Gastrocnemius medialis (tissue), 4 donors: ENCODE results near the gene LRRK1. TPM values are rescaled to one million over a fixed set of nuclear protein-coding genes. Genes with fewer than 3 reads are reported as not detected.

Source experiments
- ATAC-seq, 2 donors: fragments of 150-250 bp; one replicate each; pipeline ENCODE4 v1.9.1; 2016
- DNase-seq, 2 donors: peaks; one replicate each; pipeline ENCODE4 v3.0.0-alpha.2; 2019
- H3K27ac ChIP-seq, 4 donors: fragments of 200-600 bp; sonication (generic); 1 replicate in 1 of 4; 2 replicates in 3 of 4; pipeline ENCODE4 v1.5.1; 2016 to 2018; ENCODE audit warnings: mild to moderate bottlenecking in 2 of 4, moderate library complexity in 1 of 4
- H3K27me3 ChIP-seq, 3 donors: fragments of 200-600 bp; sonication (generic) in 2 of 3; 1 replicate in 1 of 3; 2 replicates in 2 of 3; pipeline versions ENCODE4 v1.5.1 to v1.6.0; 2016 to 2019; ENCODE audit warnings: mild to moderate bottlenecking in 1 of 3, moderate library complexity in 1 of 3
- H3K36me3 ChIP-seq, 2 donors: fragments of 200-600 bp; sonication (generic) in 1 of 2; one replicate each; pipeline ENCODE4 v1.5.1; 2017 to 2018
- H3K4me1 ChIP-seq, 2 donors: fragments of 200-600 bp; sonication (generic) in 1 of 2; one replicate each; pipeline ENCODE4 v1.5.1; 2016 to 2017; ENCODE audit warnings: mild to moderate bottlenecking in 2 of 2
- H3K4me3 ChIP-seq, 4 donors: fragments of 200-600 bp; sonication (generic) in 3 of 4; 1 replicate in 1 of 4; 2 replicates in 3 of 4; pipeline ENCODE4 v1.5.1; 2016 to 2019; ENCODE audit warnings: mild to moderate bottlenecking in 2 of 4
- H3K9me3 ChIP-seq, 3 donors: fragments of 200-600 bp; sonication (generic) in 2 of 3; 1 replicate in 1 of 3; 2 replicates in 2 of 3; pipeline ENCODE4 v1.5.1; 2016 to 2019
- POLR2A ChIP-seq, 2 donors: fragments of 450-650 bp; IDR thresholded peaks; one replicate each; pipeline ENCODE4 v1.6.1; 2017; ENCODE audit warnings: antibody characterized with exemption in 2 of 2, mild to moderate bottlenecking in 2 of 2, moderate library complexity in 2 of 2
- in situ Hi-C, 4 donors: fragments of 200-750 bp; cut with MboI; loops; one replicate each; pipeline versions ENCODE4 v1.15.0 to v1.8.0; 2017; ENCODE audit warnings: low sequenced_read_pairs in 4 of 4
- intact Hi-C: fragments of 100-400 bp; cut with DNase I; formaldehyde crosslinking; loops from one replicate; pipeline ENCODE4 v1.15.1; 2023; ENCODE audit warnings: low total_unique reads
- total RNA-seq, 4 donors: library from RNA; depleted of rRNA; stranded (reverse); fragments of >200 nt; gene quantifications; one replicate each; pipeline versions ENCODE4 v1.1.0 to v1.2.3, GENCODE V29; 2016
- TF ChIP-seq, protein P1 (sequence below), 5 experiments: fragments of 450-650 bp in 3 of 5; fragments of 200-600 bp in 2 of 5; sonication (generic) in 2 of 5; IDR thresholded peaks in 4 of 5; conservative IDR thresholded peaks in 1 of 5; 1 replicate in 4 of 5; 2 replicates in 1 of 5; pipeline ENCODE4 v1.5.1; 2016 to 2019; ENCODE audit warnings: antibody characterized with exemption in 5 of 5, mild to moderate bottlenecking in 3 of 5, moderate library complexity in 3 of 5

The LRRK1 gene
- total RNA-seq, 4 donors from 2014 or later: 0.87 to 5.6 (median 1.7) TPM

DNA sequence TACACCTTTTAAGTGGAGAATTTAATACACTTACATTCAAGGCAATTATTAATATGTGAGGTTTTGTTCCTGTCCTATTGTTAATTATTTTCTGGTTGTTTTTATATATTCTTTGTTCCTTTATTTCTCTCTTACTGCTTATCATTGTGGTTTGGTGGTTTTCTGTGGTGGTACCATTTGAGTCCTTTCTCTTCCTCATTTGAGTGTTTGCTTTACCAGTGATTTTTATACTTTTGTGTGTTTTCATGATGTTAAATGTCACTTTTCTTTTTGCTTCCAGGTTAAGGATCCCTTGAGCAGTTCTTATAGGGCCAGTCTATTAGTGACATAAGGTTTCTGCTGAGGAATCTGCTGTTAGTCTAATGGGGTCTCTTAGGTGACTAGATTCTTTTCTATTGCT, 116.5 kb downstream of the LRRK1 start:
- Histone ChIP-seq H3K4me3 (no peak overlapping the region), H3K9me3 (no peaks in the 10 kb centered on the region), H3K27ac (no peak overlapping the region), H3K36me3 (no peaks in the 10 kb centered on the region), H3K27me3 (no peaks in the 10 kb centered on the region), H3K4me1 (no peaks in the 10 kb centered on the region)
- intact Hi-C loops (no loop called here), in situ Hi-C loops (no loop called here)
- TF ChIP-seq POLR2A (IDR thresholded peaks at IDR 0.05): no peak
- TF ChIP-seq, protein P1, sequence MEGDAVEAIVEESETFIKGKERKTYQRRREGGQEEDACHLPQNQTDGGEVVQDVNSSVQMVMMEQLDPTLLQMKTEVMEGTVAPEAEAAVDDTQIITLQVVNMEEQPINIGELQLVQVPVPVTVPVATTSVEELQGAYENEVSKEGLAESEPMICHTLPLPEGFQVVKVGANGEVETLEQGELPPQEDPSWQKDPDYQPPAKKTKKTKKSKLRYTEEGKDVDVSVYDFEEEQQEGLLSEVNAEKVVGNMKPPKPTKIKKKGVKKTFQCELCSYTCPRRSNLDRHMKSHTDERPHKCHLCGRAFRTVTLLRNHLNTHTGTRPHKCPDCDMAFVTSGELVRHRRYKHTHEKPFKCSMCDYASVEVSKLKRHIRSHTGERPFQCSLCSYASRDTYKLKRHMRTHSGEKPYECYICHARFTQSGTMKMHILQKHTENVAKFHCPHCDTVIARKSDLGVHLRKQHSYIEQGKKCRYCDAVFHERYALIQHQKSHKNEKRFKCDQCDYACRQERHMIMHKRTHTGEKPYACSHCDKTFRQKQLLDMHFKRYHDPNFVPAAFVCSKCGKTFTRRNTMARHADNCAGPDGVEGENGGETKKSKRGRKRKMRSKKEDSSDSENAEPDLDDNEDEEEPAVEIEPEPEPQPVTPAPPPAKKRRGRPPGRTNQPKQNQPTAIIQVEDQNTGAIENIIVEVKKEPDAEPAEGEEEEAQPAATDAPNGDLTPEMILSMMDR (IDR thresholded peaks at IDR 0.05 in 4 of 5, conservative IDR thresholded peaks at IDR 0.05 in 1 of 5): no peak
- DNase-seq (no peak), ATAC-seq (no peak)

DNA sequence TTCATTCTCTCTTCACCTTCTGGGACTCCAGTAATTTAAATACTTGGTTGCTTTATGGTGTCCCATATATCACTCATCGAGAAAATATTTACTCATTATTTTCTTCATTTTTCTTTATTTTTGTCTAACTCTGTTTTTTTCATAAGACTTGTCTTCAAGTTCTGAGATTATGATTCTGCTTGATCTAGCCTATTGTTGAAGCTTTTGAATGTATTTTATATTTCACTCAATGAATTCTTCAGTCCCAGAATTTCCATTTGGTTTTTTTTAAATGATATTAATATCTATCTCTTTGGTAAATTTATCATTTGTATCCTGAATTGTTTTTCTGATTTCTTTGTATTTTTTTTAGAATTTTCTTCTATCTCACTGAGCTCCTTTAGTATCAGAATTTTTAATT, 117.0 kb downstream of the LRRK1 start:
- in situ Hi-C loops: no loop called here
- intact Hi-C loops: no loop called here
- Histone ChIP-seq H3K4me1 (no peaks in the 10 kb centered on the region), H3K4me3 (no peak overlapping the region), H3K36me3 (no peaks in the 10 kb centered on the region), H3K27ac (no peak overlapping the region), H3K27me3 (no peaks in the 10 kb centered on the region), H3K9me3 (no peaks in the 10 kb centered on the region)
- TF ChIP-seq, protein P1 (IDR thresholded peaks at IDR 0.05 in 4 of 5, conservative IDR thresholded peaks at IDR 0.05 in 1 of 5): no peak
- no peak for TF ChIP-seq POLR2A (IDR thresholded peaks at IDR 0.05)
- DNase-seq: no peak
- ATAC-seq: no peak

DNA sequence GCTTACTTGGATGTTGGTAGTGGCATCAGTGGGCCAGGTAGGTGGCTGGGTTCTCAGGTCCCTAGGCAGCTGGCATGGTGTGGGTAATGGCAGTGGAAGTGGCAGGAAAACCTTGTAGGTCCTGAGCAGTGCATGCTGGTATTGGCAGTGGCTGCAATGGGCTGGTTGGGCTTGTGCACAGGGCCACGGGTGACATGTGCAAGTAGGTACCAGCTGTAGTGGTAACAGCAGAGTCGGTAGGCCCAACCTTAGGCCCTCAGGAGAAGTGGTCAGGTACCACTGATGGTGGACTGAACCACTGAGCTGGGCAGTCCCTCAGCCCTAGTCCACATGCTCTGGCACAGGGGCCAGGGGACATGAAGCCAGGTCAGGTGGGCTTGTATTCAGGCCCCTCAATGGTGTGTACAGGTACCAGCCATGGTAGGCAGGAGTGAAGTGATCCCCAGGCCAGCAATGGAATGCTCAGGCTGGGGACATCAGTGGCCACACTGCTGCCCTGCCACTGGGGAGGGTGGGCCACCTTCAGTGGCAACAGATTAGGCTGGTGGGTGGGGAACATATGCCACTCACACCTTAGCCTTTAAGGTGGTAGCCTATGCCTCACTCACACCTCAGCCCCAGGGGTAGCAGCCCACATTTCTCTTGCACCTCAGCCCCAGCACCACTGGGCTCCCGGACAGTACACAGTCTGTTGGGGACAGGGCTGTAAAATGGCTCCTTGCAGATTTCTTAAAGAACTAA, 118.1 kb downstream of the LRRK1 start:
- Histone ChIP-seq H3K27ac (no peak overlapping the region), H3K4me1 (no peaks in the 10 kb centered on the region), H3K36me3 (no peaks in the 10 kb centered on the region), H3K9me3 (no peaks in the 10 kb centered on the region), H3K4me3 (no peak overlapping the region), H3K27me3 (no peaks in the 10 kb centered on the region)
- no peak for ATAC-seq
- DNase-seq: no peak
- intact Hi-C loops: no loop called here
- in situ Hi-C loops: no loop called here
- no peak for TF ChIP-seq POLR2A (IDR thresholded peaks at IDR 0.05)
- TF ChIP-seq, protein P1 (IDR thresholded peaks at IDR 0.05 in 4 of 5, conservative IDR thresholded peaks at IDR 0.05 in 1 of 5): no peak

DNA sequence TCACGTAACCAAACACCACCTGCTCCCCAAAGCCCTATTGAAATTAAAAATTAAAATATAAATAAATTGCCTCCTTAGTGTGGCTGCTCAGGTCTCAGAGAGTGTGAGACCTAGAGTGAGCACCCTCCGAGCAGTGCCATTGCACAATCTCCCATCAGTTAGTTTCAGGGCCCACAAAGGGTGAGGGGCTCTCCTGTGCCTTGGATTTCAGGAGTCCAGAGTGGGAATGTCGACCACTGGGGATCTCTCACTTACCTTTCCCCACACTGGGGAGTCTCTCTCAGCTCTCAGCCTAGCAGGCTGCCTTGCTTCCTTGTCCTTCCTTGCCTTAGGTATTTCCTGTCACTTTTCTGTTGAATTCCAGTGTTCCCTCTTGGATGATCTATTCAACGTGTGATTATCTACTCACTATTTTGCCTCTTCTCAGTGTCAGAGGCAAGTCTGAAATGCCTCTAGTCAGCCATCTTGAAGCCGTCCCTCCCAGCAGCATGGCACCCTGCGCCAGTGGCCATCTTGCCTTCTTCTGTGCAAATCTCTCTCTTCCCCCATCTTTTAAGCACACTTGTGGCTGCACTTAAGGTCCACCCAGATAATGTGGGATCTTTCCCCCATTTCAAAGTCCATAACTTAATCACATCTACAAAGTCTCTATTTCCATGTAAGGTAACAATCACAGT, 119.3 kb downstream of the LRRK1 start:
- Histone ChIP-seq H3K4me3 (no peak overlapping the region), H3K4me1 (no peaks in the 10 kb centered on the region), H3K27ac (no peak overlapping the region), H3K27me3 (no peaks in the 10 kb centered on the region), H3K36me3 (no peaks in the 10 kb centered on the region), H3K9me3 (no peaks in the 10 kb centered on the region)
- ATAC-seq: no peak
- TF ChIP-seq POLR2A (IDR thresholded peaks at IDR 0.05): no peak
- TF ChIP-seq, protein P1 (IDR thresholded peaks at IDR 0.05 in 4 of 5, conservative IDR thresholded peaks at IDR 0.05 in 1 of 5): no peak
- intact Hi-C loops (no loop called here), in situ Hi-C loops (no loop called here)
- no peak for DNase-seq
